KOPT-K1 (cell line): Measurements from ENCODE around the gene EXD3.

Experiments used
- H3K27ac ChIP-seq: fragments of 200-600 bp; sonication (generic); 2 replicates; pipeline ENCODE4 v1.5.1; 2016; ENCODE audit warnings: antibody characterized with exemption, mild to moderate bottlenecking, low read depth, low read length; ENCODE audit not compliant: poor library complexity, severe bottlenecking
- H3K36me3 ChIP-seq: fragments of 200-600 bp; sonication (generic); 2 replicates; pipeline ENCODE4 v1.5.1; 2017; ENCODE audit warnings: antibody characterized with exemption, mild to moderate bottlenecking, low read length, moderate library complexity; ENCODE audit not compliant: insufficient read depth
- H3K9me3 ChIP-seq: fragments of 200-600 bp; sonication (generic); 2 replicates; pipeline ENCODE4 v1.5.1; 2017; ENCODE audit warnings: antibody characterized with exemption, low read length, mild to moderate bottlenecking; ENCODE audit not compliant: insufficient read depth, poor library complexity, severe bottlenecking

EXD3 gene

DNA sequence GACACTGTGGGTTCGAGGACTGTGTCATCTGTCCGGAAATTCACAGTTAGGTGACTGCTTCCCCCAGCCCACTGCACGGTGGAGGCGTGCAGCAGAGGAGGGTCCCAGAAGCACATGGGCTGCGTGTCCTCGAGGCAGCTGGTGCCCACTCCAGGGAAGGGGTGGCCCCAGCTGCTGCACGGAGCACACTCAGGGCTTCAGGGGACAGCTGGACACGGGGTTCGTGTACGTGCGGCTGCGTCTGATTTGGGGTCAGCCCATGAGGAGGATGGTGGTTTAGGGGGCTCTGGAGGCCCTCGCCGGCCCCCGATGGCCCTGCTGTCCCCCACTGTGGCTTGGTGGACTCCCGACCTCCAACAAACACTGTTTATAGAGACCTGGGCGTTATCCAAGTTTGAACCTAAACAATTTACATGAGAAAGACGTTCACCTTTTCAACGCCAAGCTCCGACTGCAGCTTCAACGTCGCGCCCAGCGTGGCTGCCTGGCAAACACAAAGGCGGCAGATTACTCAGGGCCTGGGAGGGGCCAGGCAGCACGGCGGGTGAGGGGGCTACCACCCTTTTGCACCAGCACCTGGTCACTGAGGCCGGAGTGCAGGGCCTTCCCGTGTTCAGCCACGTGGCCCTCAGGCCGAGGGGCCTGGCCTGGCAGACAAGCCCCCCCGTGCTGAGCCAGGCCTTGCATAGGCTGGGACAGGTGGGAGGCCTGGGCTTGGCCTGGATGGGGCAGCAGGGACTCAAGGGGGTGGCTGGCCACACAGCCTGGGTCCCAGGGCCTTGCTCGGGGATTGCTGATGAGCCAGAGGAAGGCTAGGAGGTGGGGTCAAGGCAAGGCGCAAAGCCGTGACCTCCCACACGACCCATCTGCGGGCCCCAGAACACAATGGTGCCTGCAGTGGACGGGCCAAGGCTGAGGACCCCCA is 55.2 kb downstream of the EXD3 start:
- H3K9me3 ChIP-seq: no peaks in the 10 kb centered on the region
- H3K36me3 ChIP-seq: no peaks in the 10 kb centered on the region
- no peak overlapping the region for H3K27ac ChIP-seq

DNA sequence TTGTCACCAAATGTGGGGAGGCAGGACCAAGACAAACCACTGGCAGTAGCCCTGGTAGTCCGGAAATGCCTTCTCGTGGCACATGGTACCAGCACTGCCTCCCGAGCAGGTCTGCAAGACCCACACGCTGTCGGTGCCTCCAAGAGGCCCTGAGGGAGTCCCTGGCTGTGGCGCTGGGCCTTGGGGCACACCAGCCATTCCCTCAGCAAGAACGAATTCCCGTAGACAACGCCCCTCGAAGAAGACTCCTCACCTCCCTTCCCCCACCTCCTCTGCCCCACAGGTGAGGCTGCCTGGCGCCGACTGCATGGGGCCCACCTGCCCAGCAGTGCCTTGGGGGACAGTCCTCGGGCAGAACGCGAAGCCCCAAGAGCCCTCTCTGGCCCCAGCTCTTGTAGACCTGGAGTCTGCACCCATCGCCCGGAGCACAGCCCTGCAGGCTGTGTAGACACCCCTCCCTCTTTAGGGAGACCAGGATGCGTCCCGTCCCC is 56.0 kb downstream of the EXD3 start:
- Histone ChIP-seq H3K36me3 (no peaks in the 10 kb centered on the region), H3K27ac (no peak overlapping the region), H3K9me3 (no peaks in the 10 kb centered on the region)

- Histone ChIP-seq H3K9me3 (no peaks in the 10 kb centered on the region), H3K36me3 (no peaks in the 10 kb centered on the region), H3K27ac (no peak overlapping the region)
Measured at GRCh38 chr9:137366445-137366810, 56.5 kb downstream of the EXD3 start.

DNA sequence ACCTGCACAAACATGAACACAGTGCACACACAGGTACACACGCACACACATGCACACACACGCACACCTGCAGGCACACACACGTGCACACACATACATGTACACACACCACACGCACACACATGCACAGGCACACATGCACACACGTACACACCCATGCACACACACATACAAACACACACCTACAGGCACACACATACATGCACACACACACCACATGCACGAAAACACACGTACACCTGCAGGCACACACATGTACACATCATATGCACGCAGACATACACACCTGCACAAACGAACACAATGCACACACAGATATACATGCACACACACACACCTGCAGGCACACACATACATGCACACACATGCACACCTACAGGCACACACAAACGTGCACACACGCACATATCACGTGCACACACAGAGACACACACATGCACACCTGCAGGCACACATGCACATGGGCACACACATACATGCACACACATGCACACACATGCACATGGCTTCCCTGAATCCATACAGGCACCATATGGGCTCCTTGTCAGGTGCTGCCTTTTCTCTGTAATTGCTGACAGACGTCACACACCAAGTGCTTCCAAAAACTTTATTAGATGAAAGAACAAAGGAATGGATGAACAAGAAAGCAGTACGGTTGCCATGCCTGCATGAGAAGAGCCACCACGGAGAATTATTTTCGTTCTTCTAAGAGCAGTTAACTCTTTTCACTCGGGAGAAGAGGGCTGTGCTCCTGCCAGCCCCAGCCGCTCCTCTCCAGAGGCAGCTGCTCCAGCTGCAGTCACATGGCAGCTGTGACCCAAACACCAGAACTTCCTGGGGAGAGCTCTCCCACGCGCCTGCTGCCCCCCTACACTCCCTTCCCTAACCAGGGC is 57.2 kb downstream of the EXD3 start:
- Histone ChIP-seq H3K36me3 (no peaks in the 10 kb centered on the region), H3K9me3 (no peaks in the 10 kb centered on the region), H3K27ac (no peak overlapping the region)

DNA sequence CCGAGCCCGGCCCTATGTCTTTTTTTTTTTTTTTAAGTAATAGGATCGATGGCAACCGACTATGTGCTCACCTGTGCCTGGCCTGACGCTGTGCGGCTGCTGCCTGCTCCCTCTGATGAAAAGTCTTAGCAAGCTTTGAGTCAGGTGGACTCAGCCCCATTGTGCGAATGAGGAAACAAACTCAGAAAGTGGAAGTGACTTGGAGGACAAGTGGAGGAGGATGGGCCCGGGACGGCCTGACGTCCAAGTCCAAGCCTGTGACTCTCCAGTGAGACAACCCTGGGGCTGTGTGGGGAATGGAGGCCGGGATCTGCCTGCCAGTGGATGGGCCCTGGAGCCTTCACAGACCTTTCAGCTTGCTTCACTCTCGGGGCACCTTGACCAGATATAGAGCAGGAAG is 57.9 kb downstream of the EXD3 start:
- Histone ChIP-seq H3K36me3 (no peaks in the 10 kb centered on the region), H3K27ac (no peak overlapping the region), H3K9me3 (no peaks in the 10 kb centered on the region)

- Histone ChIP-seq H3K36me3 (no peaks in the 10 kb centered on the region), H3K9me3 (peaks cover 34% of the 10 kb centered on the region), H3K27ac (no peak overlapping the region)
Measured at GRCh38 chr9:137359850-137360249, 63.1 kb downstream of the EXD3 start.

- no peak overlapping the region for H3K27ac ChIP-seq
- H3K36me3 ChIP-seq: no peaks in the 10 kb centered on the region
- peaks cover 51% of the 10 kb centered on the region for H3K9me3 ChIP-seq
Measured at GRCh38 chr9:137358126-137358525, 64.8 kb downstream of the EXD3 start.

DNA sequence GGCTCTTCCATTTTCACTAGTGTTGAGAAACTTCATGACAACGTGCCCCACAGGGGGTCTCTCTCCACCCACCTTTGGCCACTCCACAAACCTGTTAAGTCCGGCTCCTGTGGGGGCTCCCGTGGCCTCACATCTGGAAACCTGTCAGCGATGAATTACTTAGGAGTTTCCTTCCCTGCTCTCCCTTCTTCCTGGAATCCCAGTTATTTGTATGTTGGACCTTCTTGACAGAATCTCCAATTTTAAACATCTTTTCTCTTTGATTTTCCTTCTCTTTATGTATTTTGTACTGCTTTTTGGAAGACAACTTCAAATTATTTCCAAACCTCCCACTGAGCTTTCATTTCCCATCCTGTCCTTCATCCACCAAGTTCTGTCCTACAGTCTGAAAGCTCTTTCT is 65.8 kb downstream of the EXD3 start:
- Histone ChIP-seq H3K36me3 (no peaks in the 10 kb centered on the region), H3K27ac (no peak overlapping the region), H3K9me3 (peaks cover 61% of the 10 kb centered on the region)

- Histone ChIP-seq H3K9me3 (peaks cover 71% of the 10 kb centered on the region), H3K27ac (no peak overlapping the region), H3K36me3 (no peaks in the 10 kb centered on the region)
Measured at GRCh38 chr9:137355761-137356365, 67.1 kb downstream of the EXD3 start.

GRCh38 chr9:137354845-137355760 is 67.9 kb downstream of the EXD3 start:
- Histone ChIP-seq H3K36me3 (no peaks in the 10 kb centered on the region), H3K27ac (no peak overlapping the region), H3K9me3 (peaks cover 71% of the 10 kb centered on the region)

DNA sequence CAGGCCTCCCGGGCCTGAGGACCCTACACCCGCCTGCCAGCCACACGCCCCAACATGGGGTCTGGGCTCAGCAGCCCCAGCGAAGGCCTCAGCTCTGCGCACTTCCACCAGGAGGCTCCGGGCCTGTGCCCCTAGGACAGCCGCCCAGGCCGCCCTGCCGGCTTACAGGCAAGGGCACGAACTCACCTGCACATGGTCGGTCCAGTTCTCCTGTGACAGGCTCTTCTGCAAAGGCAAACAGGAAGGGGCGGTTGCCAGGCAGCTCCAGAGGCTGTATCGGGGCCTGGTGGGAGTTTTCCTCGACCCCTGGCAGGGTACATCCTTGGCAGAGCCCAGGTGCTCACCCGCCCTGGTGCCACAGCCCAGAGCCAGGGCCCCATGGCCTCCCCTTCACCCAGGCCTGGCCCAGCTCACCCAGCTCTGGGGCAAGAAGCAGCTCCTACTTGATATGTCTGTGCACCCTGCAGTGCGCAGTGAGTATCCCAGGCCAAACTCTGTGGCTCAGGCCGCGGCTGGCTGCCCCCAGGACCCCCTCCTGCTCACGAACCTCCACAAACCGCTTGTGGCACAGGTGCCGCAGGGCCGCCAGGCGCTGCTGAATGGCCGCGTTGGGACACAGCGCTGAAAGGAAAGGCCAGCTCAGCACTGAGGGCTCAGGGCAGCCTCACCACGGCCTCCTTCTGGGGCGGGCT is 68.7 kb downstream of the EXD3 start:
- Histone ChIP-seq H3K27ac (no peak overlapping the region), H3K9me3 (peaks cover 78% of the 10 kb centered on the region), H3K36me3 (no peaks in the 10 kb centered on the region)

GRCh38 chr9:137353223-137354152 is 69.5 kb downstream of the EXD3 start:
- no peak overlapping the region for H3K27ac ChIP-seq
- H3K36me3 ChIP-seq: no peaks in the 10 kb centered on the region
- peaks cover 80% of the 10 kb centered on the region for H3K9me3 ChIP-seq
